ENCODE results near the gene BRD3OS.

GRCh38 chr9:134032456-134033222 lies 7.4 kb downstream of the BRD3OS start:
- TF ChIP-seq CTCF (IDR thresholded peaks at IDR 0.05), result no peak
- TF ChIP-seq ZFX (IDR thresholded peaks at IDR 0.05; ENCODE audit: borderline replicate concordance), result no peak

All from 22Rv1 (cell line).